CD4-positive, alpha-beta memory T cell (primary cell): ENCODE data around the gene NOS1AP. TPM values are rescaled to one million over a fixed set of nuclear protein-coding genes. Genes with fewer than 3 reads are reported as not detected.
A peak's percentile ranks its signal among the peaks of the same experiment; 100 is the strongest.

ENCODE experiments used
- CTCF ChIA-PET: fragments of 350-600 bp; sonication (Branson Sonifier 250); formaldehyde crosslinking; loops from one replicate; lab custom pipeline; 2021; ENCODE audit warnings: inconsistent platforms; ENCODE audit not compliant: partially characterized antibody; lab: Charles Lee
- POLR2A ChIA-PET: fragments of 350-600 bp; sonication (Branson Sonifier 250); formaldehyde crosslinking; loops from one replicate; lab custom pipeline; 2021; ENCODE audit not compliant: partially characterized antibody; lab: Charles Lee
- DNase-seq, 5 donors: peaks; one replicate each; pipeline versions ENCODE4 v3.0.0 to v3.0.0-alpha.2; 2020 to 2022; ENCODE audit warnings: mixed read lengths in 1 of 5
- H3K27ac ChIP-seq: one replicate; pipeline ENCODE4 v1.7.0; 2013; ENCODE audit warnings: low read depth, low read length
- H3K27me3 ChIP-seq: 2 replicates; pipeline ENCODE4 v1.7.0; 2013; ENCODE audit warnings: mild to moderate bottlenecking, low read length, moderate library complexity; ENCODE audit not compliant: insufficient read depth
- H3K36me3 ChIP-seq: 2 replicates; pipeline ENCODE4 v1.7.0; 2013; ENCODE audit warnings: mild to moderate bottlenecking, low read length, moderate library complexity; ENCODE audit not compliant: insufficient read depth
- H3K4me1 ChIP-seq: 2 replicates; pipeline ENCODE4 v1.7.0; 2013; ENCODE audit warnings: mild to moderate bottlenecking, low read length, moderate library complexity; ENCODE audit not compliant: insufficient read depth
- H3K4me3 ChIP-seq, 2 donors: one replicate each; pipeline ENCODE4 v1.7.0; 2013; ENCODE audit warnings: low read length in 2 of 2, mild to moderate bottlenecking in 1 of 2
- H3K9me3 ChIP-seq, 2 donors: one replicate each; pipeline ENCODE4 v1.7.0; 2013; ENCODE audit warnings: low read length in 2 of 2, control low read depth in 1 of 2; ENCODE audit not compliant: control insufficient read depth in 1 of 2
- H3K27ac Mint-ChIP-seq, 7 donors: one replicate each; pipeline ENCODE4 v1.8.0; 2020 to 2021; ENCODE audit warnings: mixed read lengths in 7 of 7, mild to moderate bottlenecking in 6 of 7, inconsistent platforms in 3 of 7, moderate library complexity in 3 of 7
- H3K27me3 Mint-ChIP-seq, 2 donors: one replicate each; pipeline ENCODE4 v1.8.0; 2020 to 2021; ENCODE audit warnings: mixed read lengths in 2 of 2
- H3K36me3 Mint-ChIP-seq, 2 donors: one replicate each; pipeline ENCODE4 v1.8.0; 2020 to 2021; ENCODE audit warnings: mixed read lengths in 2 of 2, inconsistent platforms in 1 of 2, mild to moderate bottlenecking in 1 of 2
- H3K4me1 Mint-ChIP-seq, 4 donors: one replicate each; pipeline ENCODE4 v1.8.0; 2020 to 2021; ENCODE audit warnings: mixed read lengths in 4 of 4, mild to moderate bottlenecking in 1 of 4
- H3K4me3 Mint-ChIP-seq, 8 donors: one replicate each; pipeline ENCODE4 v1.8.0; 2020 to 2021; ENCODE audit warnings: mixed read lengths in 8 of 8, mild to moderate bottlenecking in 7 of 8, moderate library complexity in 6 of 8, inconsistent platforms in 3 of 8
- H3K9me3 Mint-ChIP-seq, 8 donors: one replicate each; pipeline ENCODE4 v1.8.0; 2020 to 2021; ENCODE audit warnings: mixed read lengths in 8 of 8, mild to moderate bottlenecking in 5 of 8, inconsistent platforms in 3 of 8, moderate library complexity in 1 of 8
- intact Hi-C: fragments of 100-400 bp; cut with micrococcal nuclease; formaldehyde crosslinking; loops from one replicate; pipeline ENCODE4 v1.15.1; 2023
- polyA plus RNA-seq, 2 donors: library from polyadenylated mRNA; unstranded; fragments of 300-500 nt; fragmentation: Illumina TruSeq; gene quantifications; one replicate each; pipeline ENCODE4 v1.2.3, GENCODE V29; 2021
- total RNA-seq, 2 experiments: library from RNA; stranded (reverse); gene quantifications; one replicate each; pipeline ENCODE4 v1.2.3, GENCODE V29; 2021

NOS1AP gene
- total and polyA plus RNA-seq, 4 experiments from 2014 or later, result not detected

DNA sequence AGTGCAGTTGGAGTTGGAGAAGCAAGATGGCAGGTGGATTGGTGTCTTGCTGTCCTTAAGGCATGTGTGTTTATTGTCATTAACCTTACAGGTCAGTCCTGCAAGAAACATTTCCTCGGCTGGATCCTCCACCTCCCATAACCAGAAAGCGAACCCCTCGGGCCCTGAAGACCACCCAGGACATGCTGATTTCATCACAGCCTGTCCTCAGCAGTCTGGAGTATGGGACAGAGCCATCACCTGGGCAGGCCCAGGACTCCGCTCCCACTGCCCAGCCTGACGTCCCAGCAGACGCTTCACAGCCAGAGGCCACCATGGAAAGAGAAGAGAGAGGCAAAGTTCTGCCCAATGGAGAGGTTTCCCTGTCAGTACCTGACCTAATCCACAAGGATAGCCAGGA is 313.6 kb downstream of the NOS1AP start:
- H3K36me3 ChIP-seq, result no peaks in the 10 kb centered on the region
- ChIA-PET CTCF (interaction anchor here (1.1 kb wide), 1 partner anchor 9 kb away, joined by 5 read pairs; no protein-coding TSS in a partner anchor), POLR2A (interaction anchor here (0.5 kb wide), 1 partner anchor 422 kb away, joined by 4 read pairs; no protein-coding TSS in a partner anchor)
- no peaks in the 10 kb centered on the region for H3K4me1 Mint-ChIP-seq
- H3K27ac ChIP-seq, result no peak overlapping the region
- intact Hi-C loops, result no loop called here
- peaks cover 0 to 2% of the 10 kb centered on the region in 2 donors for H3K27me3 Mint-ChIP-seq
- H3K36me3 Mint-ChIP-seq, result no peaks in the 10 kb centered on the region
- H3K27me3 ChIP-seq, result no peaks in the 10 kb centered on the region
- no peaks in the 10 kb centered on the region for H3K4me1 ChIP-seq
- H3K9me3 Mint-ChIP-seq, result no peaks in the 10 kb centered on the region
- H3K27ac Mint-ChIP-seq, result no peak overlapping the region
- H3K4me3 Mint-ChIP-seq, result no peak overlapping the region
- DNase-seq, result no peak
- no peaks in the 10 kb centered on the region for H3K9me3 ChIP-seq
- H3K4me3 ChIP-seq, result no peak overlapping the region

- no peak overlapping the region for H3K4me3 Mint-ChIP-seq
- ChIA-PET CTCF (no interaction called here), POLR2A (no interaction called here)
- no peak overlapping the region for H3K27ac Mint-ChIP-seq
- H3K36me3 Mint-ChIP-seq, result no peaks in the 10 kb centered on the region
- H3K4me1 Mint-ChIP-seq, result no peaks in the 10 kb centered on the region
- Histone ChIP-seq H3K27ac (no peak overlapping the region), H3K9me3 (no peaks in the 10 kb centered on the region), H3K27me3 (no peaks in the 10 kb centered on the region), H3K36me3 (no peaks in the 10 kb centered on the region), H3K4me1 (no peaks in the 10 kb centered on the region), H3K4me3 (no peak overlapping the region)
- no peaks in the 10 kb centered on the region for H3K9me3 Mint-ChIP-seq
- peaks cover 0 to 2% of the 10 kb centered on the region in 2 donors for H3K27me3 Mint-ChIP-seq
- no peak for DNase-seq
- intact Hi-C loops, result no loop called here
Measured at GRCh38 chr1:162383516-162383915, 314.0 kb downstream of the NOS1AP start.

DNA sequence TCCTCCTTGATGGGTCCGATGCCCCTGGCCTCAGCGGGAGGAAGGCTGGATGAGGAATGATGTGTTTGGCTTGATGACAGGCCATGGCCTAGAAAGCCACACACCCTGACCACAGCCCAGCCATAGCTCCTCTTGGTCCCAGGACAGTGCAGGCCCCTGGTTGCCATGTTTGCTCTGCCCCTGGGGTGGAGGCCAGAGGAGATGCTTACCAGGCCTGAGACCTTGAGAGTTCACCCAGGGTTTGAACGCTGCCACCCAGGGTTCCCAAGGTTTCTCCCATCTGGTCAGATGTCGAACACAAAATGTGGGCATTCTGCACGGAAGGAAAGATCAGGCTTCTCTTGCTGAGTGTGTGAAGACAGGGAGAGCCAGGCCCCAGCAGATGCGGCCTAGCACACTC is 314.6 kb downstream of the NOS1AP start:
- Histone ChIP-seq H3K4me3 (no peak overlapping the region), H3K9me3 (no peaks in the 10 kb centered on the region), H3K27ac (no peak overlapping the region), H3K27me3 (no peaks in the 10 kb centered on the region), H3K36me3 (no peaks in the 10 kb centered on the region), H3K4me1 (no peaks in the 10 kb centered on the region)
- intact Hi-C loops, result no loop called here
- CTCF ChIA-PET, result no interaction called here
- Mint-ChIP-seq H3K27ac (no peak overlapping the region), H3K36me3 (no peaks in the 10 kb centered on the region), H3K4me3 (no peak overlapping the region), H3K27me3 (peaks cover 2 to 6% of the 10 kb centered on the region in 2 donors), H3K4me1 (no peaks in the 10 kb centered on the region), H3K9me3 (no peaks in the 10 kb centered on the region)
- POLR2A ChIA-PET, result no interaction called here
- no peak for DNase-seq

DNA sequence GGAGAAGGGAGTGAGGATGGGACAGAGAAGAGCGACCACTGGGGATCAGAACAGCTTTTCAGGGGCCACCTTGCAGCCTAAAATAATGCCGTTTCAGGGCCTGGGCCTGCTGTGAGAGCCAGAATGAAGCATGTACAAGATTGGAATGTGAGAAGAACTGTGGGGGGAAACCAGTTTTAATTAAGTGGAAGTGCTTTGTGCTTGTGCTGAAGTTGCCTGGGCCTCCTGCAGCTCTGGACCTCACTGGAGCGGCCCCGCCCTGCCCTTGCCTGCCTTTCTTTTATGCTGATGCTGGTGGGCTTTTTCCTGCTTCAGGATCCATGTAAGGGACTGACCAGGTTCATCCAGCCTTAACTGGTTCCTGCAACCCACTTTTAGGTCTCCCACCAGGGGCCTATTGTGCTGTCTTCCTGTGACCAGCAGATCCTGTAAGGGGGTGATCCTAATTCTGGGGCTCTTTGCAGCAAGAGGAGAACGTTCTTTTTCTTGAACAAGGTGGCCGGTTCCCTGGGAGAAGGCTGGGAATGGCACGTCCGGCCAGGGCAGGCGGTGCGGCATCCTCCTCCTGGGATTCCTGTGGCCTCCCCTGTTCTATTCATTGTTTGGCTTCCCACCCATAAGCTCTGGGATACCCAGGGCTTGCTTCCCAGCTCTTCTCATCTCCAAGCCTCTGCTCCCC is 315.2 kb downstream of the NOS1AP start:
- no peaks in the 10 kb centered on the region for H3K27me3 ChIP-seq
- Mint-ChIP-seq H3K9me3 (no peaks in the 10 kb centered on the region), H3K27ac (no peak overlapping the region), H3K27me3 (peaks cover 2 to 10% of the 10 kb centered on the region in 2 donors), H3K36me3 (no peaks in the 10 kb centered on the region), H3K4me1 (peaks cover 0 to 2% (median 0%) of the 10 kb centered on the region in 4 donors), H3K4me3 (no peak overlapping the region)
- H3K36me3 ChIP-seq, result no peaks in the 10 kb centered on the region
- no peak overlapping the region for H3K4me3 ChIP-seq
- DNase-seq, result no peak
- no peak overlapping the region for H3K27ac ChIP-seq
- POLR2A ChIA-PET, result no interaction called here
- CTCF ChIA-PET, result no interaction called here
- no peaks in the 10 kb centered on the region for H3K4me1 ChIP-seq
- intact Hi-C loops, result no loop called here
- no peaks in the 10 kb centered on the region for H3K9me3 ChIP-seq

GRCh38 chr1:162385280-162385623 is 315.8 kb downstream of the NOS1AP start:
- Histone ChIP-seq H3K27me3 (no peaks in the 10 kb centered on the region), H3K27ac (no peak overlapping the region), H3K4me3 (no peak overlapping the region), H3K36me3 (no peaks in the 10 kb centered on the region), H3K9me3 (no peaks in the 10 kb centered on the region), H3K4me1 (no peaks in the 10 kb centered on the region)
- no peaks in the 10 kb centered on the region for H3K9me3 Mint-ChIP-seq
- H3K4me3 Mint-ChIP-seq, result no peak overlapping the region
- DNase-seq, result no peak
- intact Hi-C loops, result no loop called here
- no peaks in the 10 kb centered on the region for H3K36me3 Mint-ChIP-seq
- peaks cover 0 to 2% (median 0%) of the 10 kb centered on the region in 4 donors for H3K4me1 Mint-ChIP-seq
- H3K27me3 Mint-ChIP-seq, result peaks cover 3 to 14% of the 10 kb centered on the region in 2 donors
- CTCF ChIA-PET, result no interaction called here
- peak overlapping the region in 1 of 7 donors; percentile 27 for H3K27ac Mint-ChIP-seq
- POLR2A ChIA-PET, result no interaction called here

GRCh38 chr1:162385702-162386101 is 316.2 kb downstream of the NOS1AP start:
- POLR2A ChIA-PET, result no interaction called here
- no peaks in the 10 kb centered on the region for H3K27me3 ChIP-seq
- Mint-ChIP-seq H3K4me3 (no peak overlapping the region), H3K27ac (no peak overlapping the region), H3K36me3 (no peaks in the 10 kb centered on the region), H3K27me3 (peaks cover 5 to 19% of the 10 kb centered on the region in 2 donors), H3K9me3 (no peaks in the 10 kb centered on the region), H3K4me1 (peaks cover 0 to 2% (median 0%) of the 10 kb centered on the region in 4 donors)
- DNase-seq, result no peak
- no peak overlapping the region for H3K27ac ChIP-seq
- H3K36me3 ChIP-seq, result no peaks in the 10 kb centered on the region
- intact Hi-C loops, result no loop called here
- no peaks in the 10 kb centered on the region for H3K4me1 ChIP-seq
- CTCF ChIA-PET, result no interaction called here
- no peak overlapping the region for H3K4me3 ChIP-seq
- no peaks in the 10 kb centered on the region for H3K9me3 ChIP-seq

- Histone ChIP-seq H3K4me1 (no peaks in the 10 kb centered on the region), H3K27me3 (no peaks in the 10 kb centered on the region), H3K36me3 (no peaks in the 10 kb centered on the region), H3K27ac (no peak overlapping the region), H3K4me3 (no peak overlapping the region), H3K9me3 (no peaks in the 10 kb centered on the region)
- Mint-ChIP-seq H3K4me1 (peaks cover 0 to 2% (median 0%) of the 10 kb centered on the region in 4 donors), H3K27me3 (peaks cover 7 to 20% of the 10 kb centered on the region in 2 donors), H3K4me3 (no peak overlapping the region), H3K36me3 (no peaks in the 10 kb centered on the region), H3K27ac (no peak overlapping the region), H3K9me3 (no peaks in the 10 kb centered on the region)
- intact Hi-C loops, result no loop called here
- ChIA-PET POLR2A (no interaction called here), CTCF (no interaction called here)
- no peak for DNase-seq
Measured at GRCh38 chr1:162386292-162387225, 317.1 kb downstream of the NOS1AP start.
